DOHH2 (cell line): ENCODE results near the gene FILIP1.

Source experiments
- CTCF ChIP-seq: fragments of 200-600 bp; sonication (generic); IDR thresholded peaks from one replicate; pipeline ENCODE4 v1.5.1; 2014; ENCODE audit warnings: antibody characterized with exemption, mild to moderate bottlenecking, low read depth, low read length; ENCODE audit not compliant: poor library complexity, severe bottlenecking
- EZH2phosphoT487 ChIP-seq: fragments of 200-600 bp; sonication (generic); IDR thresholded peaks from 2 replicates; pipeline ENCODE4 v1.6.1; 2017; ENCODE audit warnings: borderline replicate concordance, mild to moderate bottlenecking, antibody characterized with exemption, low read length, moderate library complexity, mixed read lengths

GRCh38 chr6:75516757-75517156 is 23.2 kb upstream of the FILIP1 start:
- TF ChIP-seq CTCF (no peak), EZH2phosphoT487 (no peak)
